Trophoblast cell (in vitro differentiated cells and primary cell): ENCODE results near the gene KIAA0513.

Experiments used
- DNase-seq, 2 donors: peaks; one replicate each; pipeline ENCODE4 v3.0.0-alpha.2; 2016
- H2AFZ ChIP-seq: 2 replicates; pipeline ENCODE4 v1.6.1; 2013; ENCODE audit warnings: low read length, moderate library complexity, mild to moderate bottlenecking; ENCODE audit not compliant: insufficient read depth, poor library complexity
- H2AK5ac ChIP-seq: 2 replicates; pipeline ENCODE4 v1.6.1; 2013; ENCODE audit warnings: mild to moderate bottlenecking, low read length
- H2BK120ac ChIP-seq: 2 replicates; pipeline ENCODE4 v1.6.1; 2013; ENCODE audit warnings: low read length, mild to moderate bottlenecking, moderate library complexity; ENCODE audit not compliant: insufficient read depth, poor library complexity
- H2BK12ac ChIP-seq: 2 replicates; pipeline ENCODE4 v1.6.1; 2013; ENCODE audit warnings: mild to moderate bottlenecking, low read length, moderate library complexity
- H2BK5ac ChIP-seq: 2 replicates; pipeline ENCODE4 v1.6.1; 2013; ENCODE audit warnings: low read length, low read depth, moderate library complexity, mild to moderate bottlenecking; ENCODE audit not compliant: poor library complexity
- H3K14ac ChIP-seq: 2 replicates; pipeline ENCODE4 v1.6.1; 2013; ENCODE audit warnings: mild to moderate bottlenecking, low read length
- H3K18ac ChIP-seq: 2 replicates; pipeline ENCODE4 v1.6.1; 2013; ENCODE audit warnings: mild to moderate bottlenecking, low read length
- H3K23ac ChIP-seq: 2 replicates; pipeline ENCODE4 v1.6.1; 2013; ENCODE audit warnings: low read length
- H3K27ac ChIP-seq: 2 replicates; pipeline ENCODE4 v1.5.1; 2013; ENCODE audit warnings: low read depth, mild to moderate bottlenecking, inconsistent platforms, low read length, moderate library complexity
- H3K27me3 ChIP-seq: 2 replicates; pipeline ENCODE4 v1.6.1; 2013; ENCODE audit warnings: inconsistent platforms, mild to moderate bottlenecking, low read length, moderate library complexity; ENCODE audit not compliant: insufficient read depth
- H3K36me3 ChIP-seq, 2 experiments: 1 replicate in 1 of 2; 2 replicates in 1 of 2; pipeline ENCODE4 v1.6.1; 2013; ENCODE audit warnings: low read length in 2 of 2, mild to moderate bottlenecking in 2 of 2, moderate library complexity in 1 of 2; ENCODE audit not compliant: insufficient read depth in 2 of 2, control insufficient read depth in 1 of 2
- H3K4ac ChIP-seq: 2 replicates; pipeline ENCODE4 v1.6.1; 2013; ENCODE audit warnings: low read depth, mild to moderate bottlenecking, low read length, moderate library complexity
- H3K4me1 ChIP-seq, 2 experiments: 1 replicate in 1 of 2; 2 replicates in 1 of 2; pipeline ENCODE4 v1.6.1; 2013; ENCODE audit warnings: low read length in 2 of 2, mild to moderate bottlenecking in 2 of 2, moderate library complexity in 1 of 2; ENCODE audit not compliant: insufficient read depth in 2 of 2, control insufficient read depth in 1 of 2
- H3K4me2 ChIP-seq: 2 replicates; pipeline ENCODE4 v1.6.1; 2013; ENCODE audit warnings: inconsistent platforms, mild to moderate bottlenecking, low read length, moderate library complexity
- H3K4me3 ChIP-seq: 2 replicates; pipeline ENCODE4 v1.5.1; 2013; ENCODE audit warnings: mild to moderate bottlenecking, low read depth, low read length, inconsistent platforms
- H3K79me1 ChIP-seq: one replicate; pipeline ENCODE4 v1.6.1; 2013; ENCODE audit warnings: low read length
- H3K79me2 ChIP-seq: 2 replicates; pipeline ENCODE4 v1.6.1; 2013; ENCODE audit warnings: low read length, mild to moderate bottlenecking; ENCODE audit not compliant: control insufficient read depth, insufficient read depth, poor library complexity
- H3K9ac ChIP-seq: 2 replicates; pipeline ENCODE4 v1.6.1; 2013; ENCODE audit warnings: mild to moderate bottlenecking, low read length
- H3K9me3 ChIP-seq: 2 replicates; pipeline ENCODE4 v1.6.1; 2013; ENCODE audit warnings: low read depth, mild to moderate bottlenecking, control low read depth, inconsistent platforms, low read length; ENCODE audit not compliant: insufficient read depth
- H4K12ac ChIP-seq: 2 replicates; pipeline ENCODE4 v1.6.1; 2013; ENCODE audit warnings: low read depth, mild to moderate bottlenecking, low read length, moderate library complexity
- H4K8ac ChIP-seq: 2 replicates; pipeline ENCODE4 v1.6.1; 2013; ENCODE audit warnings: low read depth, mild to moderate bottlenecking, low read length, moderate library complexity
- H4K91ac ChIP-seq: one replicate; pipeline ENCODE4 v1.6.1; 2013; ENCODE audit warnings: low read depth, mild to moderate bottlenecking, low read length, moderate library complexity
- WGBS: extraction: QIAGEN DNeasy Blood & Tissue Kit; methylation state at CpG from one replicate; pipeline ENCODE4 v1.1.7; 2013; ENCODE audit warnings: missing lambda C conversion rate; ENCODE audit not compliant: insufficient read length, insufficient coverage; ENCODE audit errors: extremely low coverage; 5-methylcytosine and 5-hydroxymethylcytosine counted together

The KIAA0513 gene

DNA sequence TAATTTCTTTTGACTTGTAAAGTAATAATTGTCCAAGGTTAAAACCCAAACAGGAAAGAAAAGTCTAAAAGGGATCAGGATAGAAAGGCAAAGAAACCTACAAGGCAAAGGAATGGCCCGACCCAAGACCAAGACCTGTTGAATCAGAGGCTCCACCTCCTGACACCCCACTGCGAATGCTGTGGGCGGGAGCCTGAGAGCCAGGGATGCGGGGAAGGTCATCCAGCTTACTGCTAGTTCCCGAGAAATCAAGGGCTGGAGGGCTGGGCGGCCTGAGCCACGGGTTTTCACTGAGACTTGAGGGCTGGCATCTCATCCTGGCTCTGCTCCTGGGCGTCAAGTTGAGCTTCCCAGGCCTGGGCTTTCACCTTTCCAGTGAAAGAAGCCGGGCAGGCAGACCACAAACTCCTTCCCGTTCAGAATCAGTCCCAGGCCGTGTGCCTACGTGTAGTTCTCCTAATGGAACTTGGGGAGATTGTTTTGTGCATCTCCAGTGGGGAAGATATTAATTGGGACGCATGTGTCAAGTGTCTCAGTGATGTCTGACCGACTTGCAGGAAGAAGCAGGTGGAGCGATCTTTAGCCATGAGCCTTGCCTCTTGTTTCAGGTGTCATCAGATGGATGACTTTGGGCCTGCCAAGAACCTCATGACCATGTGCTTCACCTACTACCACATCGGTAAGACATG lies 47.8 kb downstream of the KIAA0513 start:
- Histone ChIP-seq H2BK5ac (no peak overlapping the region), H3K79me1 (no peaks in the 10 kb centered on the region), H4K91ac (no peak overlapping the region), H3K79me2 (no peaks in the 10 kb centered on the region), H3K4me3 (no peak overlapping the region), H3K27ac (no peak overlapping the region), H3K9me3 (peaks cover 4% of the 10 kb centered on the region), H4K12ac (no peak overlapping the region), H2BK120ac (no peak overlapping the region), H3K18ac (no peak overlapping the region), H3K4me2 (no peak overlapping the region), H4K8ac (no peak overlapping the region), H3K23ac (no peak overlapping the region), H3K4me1 (no peaks in the 10 kb centered on the region), H3K14ac (no peak overlapping the region), H3K4ac (no peak overlapping the region), H2BK12ac (no peak overlapping the region), H3K9ac (no peak overlapping the region), H3K27me3 (no peaks in the 10 kb centered on the region), H2AK5ac (no peak overlapping the region), H2AFZ (no peak overlapping the region), H3K36me3 (peaks cover 17 to 28% of the 10 kb centered on the region in 2 experiments)
- DNase-seq = no peak
- no CpG with 5 or more reads among the region's 16 CpGs for WGBS

DNA sequence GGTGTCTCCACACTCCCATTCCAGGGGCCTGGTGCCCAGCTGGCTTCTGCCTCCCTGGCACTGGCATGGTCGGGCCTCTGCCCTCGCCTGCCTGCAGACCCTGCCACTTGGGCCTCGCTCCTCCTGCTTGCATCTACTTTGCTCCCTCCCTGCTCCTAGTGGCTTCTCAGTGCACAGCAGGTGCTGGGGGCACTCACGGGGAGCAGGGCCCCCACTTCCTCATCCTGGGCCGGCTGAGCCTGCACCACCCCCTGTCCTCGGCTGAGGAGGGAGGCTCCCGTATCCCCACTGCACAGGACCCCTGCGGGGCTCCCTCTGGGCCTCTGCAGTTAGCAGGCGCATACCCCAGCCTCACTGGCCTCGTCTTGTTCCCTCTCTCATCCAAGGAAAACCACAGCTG lies 49.4 kb downstream of the KIAA0513 start:
- no CpG with 5 or more reads among the region's 10 CpGs for WGBS
- no peak overlapping the region for H4K91ac ChIP-seq

DNA sequence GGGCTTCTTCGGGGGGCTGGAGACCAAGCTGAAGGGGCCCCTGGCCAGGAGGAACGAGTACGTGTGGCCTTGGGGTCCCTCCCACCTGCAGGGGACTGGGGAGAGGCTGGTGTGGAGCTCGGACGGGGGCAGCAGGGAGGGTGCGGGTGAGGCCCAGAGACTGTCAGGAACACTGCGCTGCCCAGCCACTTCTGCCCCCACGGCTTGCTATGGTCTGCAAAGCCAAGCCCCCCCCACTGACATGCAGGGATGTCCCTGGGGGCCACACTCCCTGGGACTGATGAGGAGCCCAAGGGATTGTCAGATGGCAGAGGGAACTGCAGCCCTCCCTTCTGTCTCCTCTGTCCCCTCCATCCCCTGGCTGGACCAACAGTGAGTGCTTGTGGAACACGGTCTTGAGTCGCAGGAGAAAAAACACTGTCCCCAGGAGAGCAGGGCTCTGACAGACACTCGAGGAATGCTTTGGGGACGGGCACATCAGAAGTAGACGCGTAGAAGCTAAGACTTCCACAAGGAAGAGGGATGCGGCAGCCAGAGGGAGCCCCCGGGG lies 50.1 kb downstream of the KIAA0513 start:
- Histone ChIP-seq H3K79me2 (no peaks in the 10 kb centered on the region), H3K4ac (no peak overlapping the region), H3K14ac (no peak overlapping the region), H2BK12ac (no peak overlapping the region), H4K12ac (no peak overlapping the region), H3K18ac (no peak overlapping the region), H3K9me3 (peaks cover 4% of the 10 kb centered on the region), H3K79me1 (no peaks in the 10 kb centered on the region), H3K23ac (no peak overlapping the region), H3K4me3 (no peak overlapping the region), H2BK5ac (no peak overlapping the region), H4K91ac (no peak overlapping the region), H3K4me2 (no peak overlapping the region), H2BK120ac (no peak overlapping the region), H2AFZ (no peak overlapping the region), H4K8ac (no peak overlapping the region), H3K36me3 (peaks cover 15 to 28% of the 10 kb centered on the region in 2 experiments), H2AK5ac (no peak overlapping the region), H3K4me1 (peaks cover 7 to 18% of the 10 kb centered on the region in 2 experiments), H3K27me3 (no peaks in the 10 kb centered on the region), H3K27ac (no peak overlapping the region), H3K9ac (no peak overlapping the region)
- no CpG with 5 or more reads among the region's 16 CpGs for WGBS
- DNase-seq = no peak

More for the DNA sequence above, 49.4 kb downstream of the KIAA0513 start:
- Histone ChIP-seq H3K27me3 (no peaks in the 10 kb centered on the region), H3K4me3 (no peak overlapping the region), H3K4ac (no peak overlapping the region), H2BK5ac (no peak overlapping the region), H2AFZ (no peak overlapping the region), H3K4me1 (peaks cover 7 to 12% of the 10 kb centered on the region in 2 experiments), H3K23ac (no peak overlapping the region), H3K9ac (no peak overlapping the region), H2BK120ac (no peak overlapping the region), H3K27ac (no peak overlapping the region), H2BK12ac (no peak overlapping the region), H3K79me2 (no peaks in the 10 kb centered on the region), H2AK5ac (no peak overlapping the region), H4K8ac (no peak overlapping the region), H4K12ac (no peak overlapping the region), H3K9me3 (peaks cover 4% of the 10 kb centered on the region), H3K79me1 (no peaks in the 10 kb centered on the region), H3K4me2 (no peak overlapping the region), H3K18ac (no peak overlapping the region), H3K14ac (no peak overlapping the region), H3K36me3 (peaks cover 15 to 28% of the 10 kb centered on the region in 2 experiments)
- DNase-seq = no peak

- Histone ChIP-seq H3K9me3 (peaks cover 4% of the 10 kb centered on the region), H2BK120ac (no peak overlapping the region), H4K12ac (no peak overlapping the region), H3K27me3 (peaks cover 4% of the 10 kb centered on the region), H3K36me3 (peaks cover 10 to 25% of the 10 kb centered on the region in 2 experiments), H3K79me1 (no peaks in the 10 kb centered on the region), H2BK12ac (no peak overlapping the region), H3K79me2 (no peaks in the 10 kb centered on the region), H2AK5ac (no peak overlapping the region), H3K4ac (no peak overlapping the region), H3K14ac (no peak overlapping the region), H3K9ac (no peak overlapping the region), H3K23ac (no peak overlapping the region), H3K18ac (no peak overlapping the region), H3K27ac (no peak overlapping the region), H2AFZ (no peak overlapping the region), H3K4me3 (no peak overlapping the region), H4K8ac (no peak overlapping the region), H2BK5ac (no peak overlapping the region), H3K4me1 (peaks cover 7 to 20% of the 10 kb centered on the region in 2 experiments), H3K4me2 (no peak overlapping the region), H4K91ac (no peak overlapping the region)
- no peak for DNase-seq
- WGBS = no CpG with 5 or more reads among the region's 10 CpGs
These were observed 50.6 kb downstream of the KIAA0513 start for GRCh38 chr16:85078226-85078625.
